Measurements from ENCODE around the gene RYR3.
A peak's percentile ranks its signal among the peaks of the same experiment; 100 is the strongest.

The RYR3 gene

DNA sequence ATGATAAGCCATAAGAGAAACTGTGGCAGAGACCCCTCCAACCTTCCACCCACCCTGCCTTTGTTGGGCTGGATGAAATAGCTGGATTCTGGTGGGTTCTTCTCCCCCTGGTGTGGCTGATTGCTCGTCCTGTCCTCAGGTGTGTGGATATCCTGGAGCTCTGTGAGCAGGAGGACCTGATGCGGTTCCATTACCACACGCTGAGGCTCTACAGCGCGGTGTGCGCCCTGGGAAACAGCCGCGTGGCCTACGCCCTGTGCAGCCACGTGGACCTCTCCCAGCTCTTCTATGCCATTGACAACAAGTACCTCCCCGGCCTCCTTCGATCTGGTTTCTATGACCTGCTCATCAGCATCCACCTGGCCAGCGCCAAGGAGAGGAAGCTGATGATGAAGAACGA lies 351.2 kb downstream of the RYR3 start:
- no peak for DNase-seq

DNA sequence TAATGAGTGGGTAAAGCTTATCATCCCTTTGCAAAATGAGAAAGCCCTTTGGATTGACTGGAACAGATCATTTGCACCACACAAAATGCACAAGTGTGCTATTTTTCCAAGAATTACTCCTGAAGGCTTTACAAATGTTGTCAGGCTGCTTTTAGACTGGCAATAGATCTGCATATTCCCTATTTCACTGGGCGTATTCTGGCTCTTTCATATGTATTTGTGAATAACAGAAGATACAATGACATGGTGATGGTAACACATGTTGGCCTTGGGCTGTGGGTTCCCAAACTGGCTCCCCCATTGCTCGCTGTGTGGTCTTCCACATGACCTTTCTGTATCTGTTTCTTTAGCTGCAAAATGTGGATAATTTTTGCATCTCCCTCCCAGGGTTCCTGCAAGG lies 354.2 kb downstream of the RYR3 start:
- DNase-seq: no peak

DNA sequence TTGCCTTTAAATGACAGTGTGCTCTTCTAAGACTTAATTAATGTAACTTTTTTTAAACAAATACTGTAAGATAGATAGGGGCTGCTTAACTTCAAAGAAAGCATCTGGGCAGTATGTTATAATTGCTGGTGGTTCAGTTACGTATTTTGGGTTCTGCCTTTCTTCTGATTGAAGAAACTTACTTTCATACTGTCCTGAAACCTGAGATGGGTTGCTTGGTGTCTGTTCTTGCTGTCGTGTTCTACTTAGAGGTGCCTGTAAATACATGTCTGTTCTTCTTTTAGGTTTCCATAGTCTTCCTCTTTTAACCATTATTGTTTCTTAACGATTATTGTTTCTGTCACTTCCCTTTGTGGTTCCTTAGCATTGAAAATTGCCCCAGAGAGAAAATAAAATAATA lies 359.8 kb downstream of the RYR3 start:
- no peak for DNase-seq

DNA sequence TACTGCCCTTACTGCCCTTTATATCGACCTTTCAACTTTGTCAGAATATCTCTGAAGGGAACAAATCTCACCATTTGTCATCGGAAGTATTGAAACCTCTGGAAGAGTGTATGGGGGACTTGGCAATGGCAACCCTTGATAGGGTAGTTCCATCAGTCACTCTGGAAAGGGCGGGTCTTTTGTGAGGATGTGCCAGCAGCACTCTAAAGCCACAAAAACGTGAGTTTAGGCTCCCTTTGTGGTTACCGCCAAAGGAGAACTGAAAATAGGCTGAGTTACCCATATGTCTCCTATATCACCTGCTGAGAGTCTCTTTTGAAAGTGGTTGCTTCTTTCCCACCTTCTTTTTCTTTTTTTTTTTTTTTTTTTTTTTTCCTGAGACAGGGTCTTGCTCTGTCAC lies 360.7 kb downstream of the RYR3 start:
- no peak for DNase-seq

DNA sequence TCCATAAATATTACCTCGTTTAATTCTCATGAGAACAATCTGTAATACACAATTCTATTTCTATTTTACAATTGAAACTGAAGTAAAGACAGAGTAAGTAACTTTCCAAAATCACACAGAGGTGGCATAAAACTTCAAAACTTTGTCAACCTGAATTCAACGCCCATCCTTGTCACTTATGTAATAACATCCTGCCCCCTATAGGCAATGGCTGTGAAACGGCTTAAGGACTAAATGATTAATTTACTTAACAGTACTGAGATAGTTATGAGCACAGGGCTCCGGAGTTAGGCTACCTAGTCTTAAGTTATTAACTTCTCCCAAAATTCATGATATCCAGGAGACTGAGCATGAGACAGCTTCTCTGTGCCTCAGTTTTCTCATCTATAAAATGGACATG lies 364.5 kb downstream of the RYR3 start:
- DNase-seq: peak in 2 of 3 experiments; percentile 2 to 35

DNA sequence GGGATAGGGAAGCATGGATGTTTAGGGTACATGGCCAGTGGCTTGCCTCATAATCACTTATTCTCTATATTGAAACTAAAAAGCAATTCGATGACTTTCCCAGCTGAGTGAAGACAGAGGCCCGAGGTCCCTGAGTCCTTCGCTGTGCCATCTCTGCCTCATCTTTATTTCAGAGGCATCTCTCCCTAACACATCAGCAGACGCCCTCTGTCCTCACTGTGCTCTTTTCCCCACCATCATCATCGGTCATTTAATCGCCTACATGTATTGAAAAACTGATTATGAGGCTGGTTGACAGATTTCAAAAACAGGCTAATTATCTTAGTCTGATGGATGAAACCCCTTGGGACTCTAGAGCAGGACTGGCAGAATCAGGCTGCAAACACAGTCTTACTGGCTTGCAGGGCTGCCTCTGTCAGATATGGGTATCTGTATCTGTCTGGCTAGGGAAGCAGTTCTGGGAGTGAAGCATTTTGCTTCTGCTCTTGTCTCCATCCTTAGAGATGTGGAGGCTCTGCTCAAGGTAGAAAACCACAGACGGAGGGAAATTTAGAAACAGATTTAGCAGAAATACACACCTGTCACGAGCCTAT lies 366.6 kb downstream of the RYR3 start:
- DNase-seq: no peak

DNA sequence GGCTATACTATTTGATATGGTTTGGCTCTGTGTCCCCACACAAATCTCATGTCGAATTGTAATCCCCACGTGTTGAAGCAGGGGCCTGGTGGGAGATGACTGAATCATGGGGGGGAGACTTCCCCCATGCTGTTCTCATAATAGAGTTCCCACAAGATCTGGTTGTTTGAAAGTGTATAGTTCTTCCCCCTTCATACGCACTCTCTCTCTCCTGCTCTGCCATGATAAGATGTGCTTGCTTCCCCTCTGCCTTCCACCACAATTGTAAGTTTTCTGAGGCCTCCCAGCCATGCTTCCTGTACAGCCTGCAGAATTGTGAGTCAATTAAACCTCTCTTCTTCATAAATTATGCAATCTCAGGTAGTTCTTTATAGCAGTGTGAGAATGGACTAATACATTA lies 367.4 kb downstream of the RYR3 start:
- no peak for DNase-seq

DNA sequence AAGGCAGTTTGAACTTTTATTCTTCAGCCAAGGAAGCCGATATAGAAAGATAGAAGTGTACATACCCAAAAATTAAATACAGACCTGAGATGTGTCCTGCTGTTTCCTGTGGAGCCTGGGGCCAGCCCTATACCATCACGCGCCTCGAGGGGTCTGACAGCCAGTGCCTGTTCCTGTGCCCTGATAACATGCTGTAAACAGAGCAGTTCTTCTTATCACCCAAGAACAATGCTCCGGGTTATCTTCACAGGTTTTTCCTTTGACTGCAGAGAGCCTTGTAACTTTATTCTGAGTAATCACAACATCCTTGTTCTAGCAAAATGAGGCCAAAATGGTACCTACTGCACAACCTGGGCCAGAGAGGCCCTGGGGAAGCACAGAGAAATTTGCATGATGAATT lies 367.8 kb downstream of the RYR3 start:
- no peak for DNase-seq

DNA sequence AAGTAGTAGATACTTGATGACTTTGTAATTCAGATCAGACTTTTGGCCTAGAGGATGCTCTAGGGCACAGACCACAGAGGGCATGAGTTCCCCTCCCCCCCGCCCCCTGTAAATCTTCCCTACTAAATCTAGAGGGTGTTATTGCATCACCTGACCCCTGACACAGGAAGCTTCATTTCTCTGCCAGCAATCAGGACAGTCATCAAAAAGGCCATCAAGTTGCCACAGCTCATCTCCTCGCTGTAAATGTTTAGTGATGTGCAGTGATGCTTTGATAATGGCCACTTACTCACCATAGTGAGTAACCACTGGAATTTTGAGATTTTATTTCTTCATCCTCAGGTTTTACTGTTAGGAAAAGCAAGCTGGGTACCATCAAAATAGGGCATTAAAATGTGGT lies 368.3 kb downstream of the RYR3 start:
- DNase-seq: peak in 1 of 3 experiments; percentile 17

DNA sequence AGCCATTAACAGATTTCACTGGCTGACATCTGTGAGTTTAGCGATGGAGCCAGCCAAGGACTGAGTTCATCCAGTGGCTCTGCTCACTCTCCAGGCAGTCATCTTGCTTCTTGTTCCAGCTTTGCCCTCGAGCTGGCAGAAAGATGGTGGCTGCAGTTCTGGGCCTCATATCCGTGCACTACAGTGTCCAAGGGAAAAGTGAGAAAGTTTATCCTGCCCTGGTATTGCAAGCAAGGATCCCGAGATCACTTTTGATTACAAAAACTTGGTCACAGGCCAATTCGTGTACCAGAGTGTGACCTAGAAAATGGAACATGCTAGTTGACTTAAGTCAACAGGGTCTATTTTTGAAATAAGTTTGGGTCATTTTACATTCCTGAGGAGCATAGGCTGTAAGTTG lies 369.6 kb downstream of the RYR3 start:
- no peak for DNase-seq

DNA sequence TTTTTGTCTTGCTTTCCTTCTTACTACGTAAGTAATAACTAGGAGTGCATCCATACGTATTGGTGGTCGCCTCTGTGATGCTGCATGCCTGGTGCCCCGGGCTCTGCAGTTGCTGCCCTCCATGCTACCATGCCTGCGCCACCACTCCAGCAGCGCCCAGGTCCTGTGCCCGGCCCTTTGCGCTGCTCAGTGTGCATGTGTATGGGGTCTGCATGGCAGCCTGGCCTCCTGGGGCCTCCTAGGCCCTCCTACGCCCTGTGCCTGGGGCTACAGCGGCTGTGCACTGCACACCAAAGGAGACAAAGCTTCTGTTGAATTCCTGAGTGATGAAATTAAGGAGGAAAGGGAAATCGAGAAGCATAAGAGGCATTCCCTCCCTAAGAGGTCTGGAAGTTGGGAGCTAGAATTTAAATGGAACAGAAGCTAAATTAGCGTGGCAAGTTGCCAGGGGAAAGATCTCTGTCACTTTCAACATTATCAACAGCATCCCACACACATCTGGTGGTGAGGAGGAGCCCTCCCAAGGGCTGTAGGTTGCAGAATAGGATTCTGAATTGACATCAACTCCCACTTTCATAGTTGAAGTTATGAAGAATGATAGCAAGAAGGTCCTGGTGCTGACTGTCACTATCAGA lies 382.5 kb downstream of the RYR3 start:
- DNase-seq: no peak

DNA sequence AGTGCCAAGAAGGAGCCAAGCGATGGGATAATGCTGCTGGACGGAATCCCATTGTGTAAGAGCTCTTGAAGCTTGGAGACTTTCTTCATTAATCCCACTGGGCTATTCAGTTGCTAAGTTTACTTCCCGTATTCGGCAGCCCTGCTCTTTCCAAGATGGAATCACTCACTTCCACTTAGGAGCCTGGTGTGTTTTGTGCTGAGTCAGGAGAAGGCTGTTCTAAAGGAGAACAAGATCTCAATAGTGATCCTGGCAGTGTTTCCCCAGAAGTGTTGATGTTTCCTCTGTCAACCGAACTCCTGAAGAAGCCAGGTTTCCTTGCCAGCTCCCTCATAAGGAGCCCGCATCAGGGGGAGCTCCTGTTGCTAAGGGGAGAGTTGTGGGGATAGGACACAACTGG lies 387.4 kb downstream of the RYR3 start:
- DNase-seq: no peak

DNA sequence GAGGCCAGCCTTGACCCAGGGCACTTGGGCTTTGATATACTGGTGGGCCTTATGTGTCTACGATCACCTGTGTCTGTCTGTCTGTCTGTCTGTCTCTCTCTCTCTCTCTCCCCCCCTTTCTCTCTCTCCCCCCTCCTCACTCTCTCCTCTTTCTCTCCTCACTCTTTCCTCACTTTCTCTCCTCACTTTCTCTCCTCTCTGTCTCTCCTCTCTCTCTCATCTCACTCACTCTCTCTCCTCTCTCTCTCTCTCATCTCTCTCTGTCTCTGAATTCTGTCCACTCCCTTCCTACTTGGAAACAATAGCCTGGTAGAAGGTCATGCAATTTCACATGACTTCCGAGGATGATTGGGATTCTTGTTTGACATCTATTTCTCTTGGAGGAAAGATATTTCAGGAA lies 388.4 kb downstream of the RYR3 start:
- no peak for DNase-seq

DNA sequence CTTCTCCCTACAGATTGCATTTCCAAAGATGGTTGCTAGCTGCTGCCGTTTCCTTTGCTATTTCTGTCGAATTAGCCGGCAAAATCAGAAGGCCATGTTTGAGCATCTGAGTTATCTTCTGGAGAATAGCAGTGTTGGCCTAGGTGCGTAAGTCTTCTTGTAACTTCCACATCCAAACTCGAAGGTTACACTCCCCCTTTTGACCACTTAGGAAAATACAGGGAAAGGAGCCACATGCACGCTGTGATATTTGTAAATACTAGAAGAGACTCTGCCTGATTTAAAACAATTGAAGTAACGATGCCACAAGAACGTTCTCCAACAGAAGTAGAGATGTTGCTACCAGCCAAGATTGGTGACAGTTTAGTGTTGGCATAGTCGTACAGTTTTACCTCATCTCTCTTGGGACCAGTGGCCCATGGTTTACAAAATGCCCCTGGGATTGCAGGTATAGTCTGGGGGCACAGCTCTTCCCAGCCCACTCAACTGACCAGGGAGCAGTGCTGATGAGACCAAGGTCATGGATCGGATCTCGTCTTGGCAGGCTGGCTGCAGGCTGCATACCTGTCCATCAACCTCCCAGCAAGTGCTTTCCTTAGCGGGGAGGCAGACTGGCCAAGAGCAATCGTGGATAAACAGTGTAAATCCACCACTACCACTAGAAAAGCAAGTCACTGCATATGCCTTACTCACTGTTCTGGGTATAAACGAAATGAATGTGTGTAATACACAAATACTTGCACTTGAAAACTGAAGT lies 389.1 kb downstream of the RYR3 start:
- peak in 1 of 3 experiments; percentile 50 for DNase-seq

DNA sequence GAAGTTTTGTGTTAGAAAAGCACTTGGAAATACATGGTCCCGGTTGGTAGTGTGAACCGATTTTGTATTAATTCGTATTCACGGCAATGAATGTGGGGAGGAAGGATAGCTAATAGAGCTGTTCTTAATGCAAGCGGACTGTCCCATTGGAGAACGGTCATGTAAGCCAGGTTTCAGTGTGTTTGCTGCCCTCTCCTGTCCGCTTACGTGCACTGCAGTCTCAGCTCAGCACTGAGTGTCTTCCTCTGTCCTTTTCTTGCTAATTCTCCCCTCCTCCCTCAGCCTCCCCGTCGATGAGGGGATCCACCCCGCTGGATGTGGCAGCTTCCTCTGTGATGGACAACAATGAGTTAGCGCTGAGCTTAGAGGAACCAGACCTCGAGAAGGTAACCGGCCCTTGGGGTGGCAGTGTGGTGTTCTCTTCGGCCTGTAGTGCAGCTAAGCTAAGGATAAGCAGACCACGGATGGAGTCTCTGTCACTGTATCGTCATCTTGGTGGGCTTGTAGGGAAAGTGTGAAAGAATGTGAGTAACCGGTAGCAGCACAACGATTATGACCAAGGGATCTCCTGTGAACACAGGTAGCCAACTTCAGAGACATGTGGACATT lies 390.0 kb downstream of the RYR3 start:
- DNase-seq: peak; percentile 48 to 86 (median 59)

DNA sequence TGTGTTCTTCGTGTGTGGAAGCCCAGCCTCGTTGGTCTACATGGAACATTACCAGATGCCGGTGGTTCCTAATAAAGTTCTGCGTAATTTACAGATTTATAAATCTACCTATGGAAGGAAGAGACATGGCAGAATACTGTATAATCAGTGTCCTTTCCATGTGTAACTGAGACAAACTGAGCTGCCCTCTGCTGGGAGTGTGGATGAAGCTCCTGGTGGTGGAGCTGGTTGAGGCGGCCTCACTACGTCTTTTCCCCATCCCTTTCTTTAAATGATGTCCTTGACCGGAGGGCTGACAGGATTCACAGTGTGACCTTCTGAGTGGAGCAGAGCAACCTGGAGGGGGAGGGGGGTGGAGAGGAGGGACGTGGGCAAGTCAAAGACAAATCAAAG lies 390.5 kb downstream of the RYR3 start:
- DNase-seq: peak in 1 of 3 experiments; percentile 39

DNA sequence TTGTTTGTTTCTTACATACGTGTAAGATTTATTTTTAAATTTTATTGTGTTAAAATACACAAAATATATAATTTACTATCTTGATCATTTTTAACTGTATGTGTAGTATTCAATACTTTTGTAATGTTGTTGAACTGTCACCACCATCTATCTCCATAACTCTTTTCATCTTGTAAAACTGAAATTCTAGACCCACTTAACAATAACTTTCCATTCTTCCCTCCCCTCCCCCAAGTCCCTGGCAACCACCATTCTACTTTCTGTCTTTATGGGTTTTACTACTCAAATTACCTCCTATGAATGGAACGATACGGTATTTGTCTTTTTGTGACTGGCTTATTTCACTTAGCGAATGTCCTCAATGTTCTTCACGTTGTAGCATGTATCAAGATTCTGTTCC lies 395.4 kb downstream of the RYR3 start:
- DNase-seq: peak in 2 of 3 experiments; percentile 4 to 16

DNA sequence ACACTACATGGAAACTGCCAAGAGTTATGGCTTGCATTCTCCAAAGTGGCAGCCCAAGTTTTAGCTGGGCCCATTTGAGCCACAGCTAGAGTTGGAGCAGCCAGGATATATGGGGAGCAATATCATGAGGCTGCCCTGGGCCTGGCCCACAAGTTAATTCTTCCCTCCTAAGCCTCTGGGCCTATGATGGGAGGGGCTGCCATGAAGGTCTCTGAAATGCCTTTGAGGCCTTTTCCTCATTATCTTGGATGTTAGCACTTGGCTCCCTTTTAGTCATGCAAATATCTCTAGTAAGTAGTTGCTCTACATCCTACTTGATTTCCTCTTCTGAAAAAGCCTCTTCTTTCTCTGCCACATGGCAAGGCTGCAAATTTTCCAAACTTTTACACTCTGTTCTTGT lies 400.0 kb downstream of the RYR3 start:
- DNase-seq: no peak

DNA sequence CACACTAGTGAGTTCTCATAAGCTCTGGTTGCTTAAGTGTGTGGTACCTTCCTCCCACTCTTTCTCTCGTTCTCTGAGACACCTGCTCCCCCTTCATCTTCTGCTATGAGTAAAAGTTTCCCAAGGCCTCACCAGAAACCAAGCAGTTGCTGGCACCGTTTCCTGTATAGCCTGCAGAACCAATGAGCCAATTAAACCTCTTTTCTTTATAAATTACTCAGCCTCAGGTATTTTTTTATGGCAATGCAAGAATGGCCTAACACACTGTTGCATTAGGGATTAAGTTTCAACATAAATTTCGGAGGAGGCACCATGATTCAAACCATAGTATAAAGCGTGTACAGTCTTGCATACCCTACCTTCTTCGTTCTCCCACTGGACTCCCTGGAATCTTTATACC lies 405.3 kb downstream of the RYR3 start:
- no peak for DNase-seq

DNA sequence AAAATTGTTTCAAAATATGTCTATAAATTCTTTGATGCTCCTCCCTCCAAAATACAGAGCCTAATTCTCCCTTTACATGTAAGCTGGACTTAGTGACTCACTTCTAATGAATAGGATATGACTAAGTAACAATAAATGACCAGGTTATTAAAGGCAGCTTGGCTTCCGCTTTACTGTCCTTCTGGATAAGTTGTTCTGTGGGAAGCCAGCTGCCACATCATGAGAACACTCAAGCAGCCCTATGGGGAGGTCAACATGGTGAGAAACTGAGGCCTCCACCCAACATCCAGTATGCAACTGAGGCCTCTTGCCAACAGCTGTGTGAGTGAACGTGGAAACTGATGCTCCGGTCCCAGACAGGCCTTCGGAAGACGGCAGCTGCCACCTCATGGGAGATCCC lies 410.2 kb downstream of the RYR3 start:
- DNase-seq: no peak

DNA sequence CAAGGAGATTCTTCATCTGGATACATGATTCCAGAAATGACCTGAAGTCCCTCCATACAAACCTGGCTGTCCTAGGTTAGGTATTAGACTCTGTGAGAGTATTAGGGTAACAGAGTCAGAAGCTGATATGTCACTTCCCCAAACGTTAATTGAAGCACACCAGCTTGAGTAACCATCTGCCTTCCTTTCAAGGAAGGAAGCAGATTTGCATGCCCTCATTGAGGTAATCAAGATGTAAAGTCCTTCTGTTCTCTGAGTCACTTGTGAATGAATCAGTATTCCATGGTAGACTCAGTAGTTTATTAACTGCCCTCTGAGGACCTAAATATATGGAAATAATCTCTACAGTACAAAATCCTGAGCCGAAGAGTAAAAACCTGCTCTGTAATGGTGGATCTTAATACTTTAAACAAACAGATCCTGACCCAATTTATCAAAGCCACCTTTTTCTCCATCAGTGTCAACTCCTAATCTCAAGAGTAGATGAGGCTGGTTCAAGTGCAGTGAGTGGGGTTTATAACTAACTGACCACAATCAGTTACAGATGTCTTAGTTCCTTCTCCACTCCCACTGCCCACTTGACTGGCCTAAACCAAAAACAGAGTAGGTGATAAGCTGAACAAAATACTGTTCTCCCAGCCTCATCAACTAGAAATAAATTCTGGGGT lies 411.4 kb downstream of the RYR3 start:
- no peak for DNase-seq

DNA sequence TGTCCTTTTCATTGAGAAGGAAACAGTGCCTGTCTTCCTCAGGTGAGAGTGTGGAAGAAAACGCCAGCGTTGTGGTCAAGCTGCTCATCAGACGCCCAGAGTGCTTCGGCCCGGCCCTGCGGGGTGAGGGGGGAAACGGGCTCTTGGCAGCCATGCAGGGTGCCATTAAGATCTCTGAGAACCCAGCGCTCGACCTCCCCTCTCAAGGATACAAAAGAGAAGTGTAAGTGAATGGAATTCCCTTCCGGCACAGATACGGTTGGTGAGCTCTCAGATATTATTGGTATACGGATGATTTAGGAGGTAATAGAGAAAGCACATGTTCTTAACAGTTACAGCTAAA lies 411.9 kb downstream of the RYR3 start:
- no peak for DNase-seq

DNA sequence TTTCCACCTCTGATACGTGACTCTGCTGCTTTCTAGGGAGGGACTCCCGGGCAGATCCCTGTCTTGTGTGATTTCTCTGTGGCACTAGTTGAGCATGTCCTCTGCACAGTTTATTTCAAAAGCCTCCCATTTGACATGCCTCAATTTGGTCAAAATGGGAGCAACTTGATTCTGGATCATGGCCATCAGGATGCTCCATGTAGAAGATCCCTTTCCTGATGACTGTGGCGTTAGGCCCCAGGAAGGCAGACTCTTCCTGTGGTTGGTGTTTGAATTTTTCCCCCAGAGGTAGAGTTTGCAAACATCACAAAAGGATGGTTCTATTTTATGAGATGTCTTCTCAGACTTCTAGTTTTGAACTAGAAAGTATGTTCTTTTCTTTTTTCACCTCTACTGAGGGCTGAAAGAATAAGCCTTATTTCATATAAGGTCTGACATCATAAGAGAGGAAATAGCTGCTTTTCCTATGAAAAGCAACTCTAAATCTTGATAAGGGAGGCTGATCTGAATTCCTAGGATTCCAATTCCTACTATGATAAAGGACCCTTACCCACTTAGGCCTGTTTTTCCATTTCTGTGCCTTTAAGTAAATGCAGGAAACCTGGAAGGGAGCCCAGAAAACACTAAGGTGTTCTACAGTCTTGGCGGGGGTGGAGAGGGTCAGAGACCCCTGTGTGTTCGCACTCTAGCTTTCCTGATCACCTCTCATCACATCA lies 413.7 kb downstream of the RYR3 start:
- no peak for DNase-seq
